HEK293T (cell line): Measurements from ENCODE around the gene GJA4.

ENCODE experiments used
- FOXA1 ChIP-seq: fragments of 450-650 bp; IDR thresholded peaks from 2 replicates; pipeline ENCODE4 v1.6.1; 2016; ENCODE audit warnings: mild to moderate bottlenecking
- FOXM1 ChIP-seq: fragments of 450-650 bp; IDR thresholded peaks from 2 replicates; pipeline ENCODE4 v1.6.1; 2017; ENCODE audit warnings: mild to moderate bottlenecking, borderline replicate concordance
- PKNOX1 ChIP-seq: fragments of 450-650 bp; IDR thresholded peaks from 2 replicates; pipeline ENCODE4 v1.6.1; 2016
- SUZ12 ChIP-seq: fragments of 450-650 bp; IDR thresholded peaks from 2 replicates; pipeline ENCODE4 v1.6.1; 2016; ENCODE audit warnings: mild to moderate bottlenecking
- ZNF384 ChIP-seq: fragments of 450-650 bp; IDR thresholded peaks from 2 replicates; pipeline ENCODE4 v1.6.1; 2016

GRCh38 chr1:34757386-34757785 is 35.4 kb upstream of the GJA4 start:
- TF ChIP-seq FOXM1 (no peak), PKNOX1 (no peak), FOXA1 (no peak), ZNF384 (no peak), SUZ12 (no peak)
